ENCODE data around the gene ZNF273.

GRCh38 chr7:64888561-64888900 is 14.5 kb upstream of the ZNF273 start:
- TF ChIP-seq CTCF (IDR thresholded peaks at IDR 0.05 in 4 of 5, conservative IDR thresholded peaks at IDR 0.05 in 1 of 5) (no peak), POLR2A (IDR thresholded peaks at IDR 0.05) (no peak)
